IMR-90 (cell line): Measurements from ENCODE around the gene GALNT9. TPM values are rescaled to one million over a fixed set of nuclear protein-coding genes. Genes with fewer than 3 reads are reported as not detected.

Experiments
- ATAC-seq: fragments of 200-7000 bp; cut with Tn5 transposase; 2 replicates; pipeline ENCODE4 v1.9.1; 2020; ENCODE audit warnings: low read depth, mild to moderate bottlenecking, moderate library complexity
- BruUV-seq: library from RNA; stranded (reverse); fragments of 400-500 nt; replicated peaks from 2 replicates; lab custom pipeline; 2021; lab: Mats Ljungman, UMichigan
- CTCF ChIA-PET: fragments of 300-600 bp; formaldehyde crosslinking; extraction: SDS; loops from one replicate; lab custom pipeline; 2021; ENCODE audit warnings: antibody characterized with exemption; lab: Yijun Ruan, JAX
- POLR2A ChIA-PET: fragments of 300-600 bp; sonication (Branson Sonifier 250); formaldehyde crosslinking; loops from one replicate; lab custom pipeline; 2022; ENCODE audit warnings: antibody characterized with exemption; ENCODE audit not compliant: unreplicated experiment; lab: Charles Lee
- DNase-seq: peaks from one replicate; pipeline ENCODE4 v3.0.0; 2013
- H2AFZ ChIP-seq: replicated peaks from 2 replicates; pipeline ENCODE3; 2013; ENCODE audit warnings: low read length, mild to moderate bottlenecking; ENCODE audit not compliant: poor library complexity
- H2AK5ac ChIP-seq: 2 replicates; pipeline ENCODE4 v1.6.1; 2013; ENCODE audit warnings: low read depth, low read length, inconsistent platforms
- H2AK9ac ChIP-seq: replicated peaks from 2 replicates; pipeline ENCODE3; 2013; ENCODE audit warnings: mild to moderate bottlenecking, low read depth, low read length, moderate library complexity; ENCODE audit not compliant: poor library complexity
- H2BK120ac ChIP-seq: 2 replicates; pipeline ENCODE4 v1.6.1; 2013; ENCODE audit warnings: low read depth, low read length, inconsistent platforms
- H2BK15ac ChIP-seq: 3 replicates; pipeline ENCODE4 v1.6.1; 2013; ENCODE audit warnings: low read depth, low read length, inconsistent platforms
- H2BK20ac ChIP-seq: 2 replicates; pipeline ENCODE4 v1.6.1; 2013; ENCODE audit warnings: low read depth, mild to moderate bottlenecking, inconsistent platforms, low read length, moderate library complexity
- H2BK5ac ChIP-seq: 2 replicates; pipeline ENCODE4 v1.6.1; 2013; ENCODE audit warnings: mild to moderate bottlenecking, low read depth, low read length, inconsistent platforms; ENCODE audit not compliant: poor library complexity, severe bottlenecking
- H3K14ac ChIP-seq: replicated peaks from 2 replicates; pipeline ENCODE4 v1.6.1; 2013; ENCODE audit warnings: low read depth, low read length, inconsistent platforms
- H3K18ac ChIP-seq: 2 replicates; pipeline ENCODE4 v1.6.1; 2013; ENCODE audit warnings: low read depth, low read length, control low read depth
- H3K23ac ChIP-seq: 2 replicates; pipeline ENCODE4 v1.6.1; 2013; ENCODE audit warnings: low read depth, low read length, inconsistent platforms
- H3K27ac ChIP-seq: 2 replicates; pipeline ENCODE4 v1.5.1; 2013; ENCODE audit warnings: mild to moderate bottlenecking, control low read depth, low read length; ENCODE audit not compliant: insufficient read depth
- H3K27me3 ChIP-seq: 2 replicates; pipeline ENCODE4 v1.6.1; 2013; ENCODE audit warnings: low read length; ENCODE audit not compliant: control insufficient read depth, insufficient read depth
- H3K36me3 ChIP-seq: 2 replicates; pipeline ENCODE4 v1.6.1; 2013; ENCODE audit warnings: low read length, mixed read lengths; ENCODE audit not compliant: control insufficient read depth, insufficient read depth
- H3K4ac ChIP-seq: 2 replicates; pipeline ENCODE4 v1.6.1; 2013; ENCODE audit warnings: low read depth, low read length, inconsistent platforms
- H3K4me1 ChIP-seq: 2 replicates; pipeline ENCODE4 v1.6.1; 2013; ENCODE audit warnings: low read length, mixed read lengths; ENCODE audit not compliant: control insufficient read depth, insufficient read depth
- H3K4me2 ChIP-seq: 2 replicates; pipeline ENCODE4 v1.6.1; 2013; ENCODE audit warnings: low read depth, mild to moderate bottlenecking, control low read depth, low read length, moderate library complexity
- H3K4me3 ChIP-seq: 2 replicates; pipeline ENCODE4 v1.5.1; 2013; ENCODE audit warnings: low read depth, mild to moderate bottlenecking, control low read depth, low read length, moderate library complexity; ENCODE audit not compliant: insufficient read depth
- H3K56ac ChIP-seq: 2 replicates; pipeline ENCODE4 v1.6.1; 2013; ENCODE audit warnings: low read length, inconsistent platforms; ENCODE audit not compliant: insufficient read depth; ENCODE audit errors: extremely low read depth
- H3K79me1 ChIP-seq, 2 experiments: 2 replicates each; pipeline ENCODE4 v1.6.1; 2013; ENCODE audit warnings: low read length in 2 of 2, inconsistent platforms in 1 of 2, low read depth in 1 of 2
- H3K9ac ChIP-seq: 2 replicates; pipeline ENCODE4 v1.6.1; 2013; ENCODE audit warnings: low read depth, low read length, control low read depth
- H3K9me1 ChIP-seq: 2 replicates; pipeline ENCODE4 v1.6.1; 2013; ENCODE audit warnings: low read length, inconsistent platforms; ENCODE audit not compliant: insufficient read depth
- H3K9me3 ChIP-seq: 2 replicates; pipeline ENCODE4 v1.6.1; 2013; ENCODE audit warnings: low read length; ENCODE audit not compliant: control insufficient read depth, insufficient read depth
- H4K20me1 ChIP-seq: 2 replicates; pipeline ENCODE4 v1.6.1; 2013; ENCODE audit warnings: low read length, inconsistent platforms; ENCODE audit not compliant: insufficient read depth
- H4K5ac ChIP-seq: 2 replicates; pipeline ENCODE4 v1.6.1; 2013; ENCODE audit warnings: mild to moderate bottlenecking, low read depth, low read length, control low read depth
- H4K8ac ChIP-seq, 2 experiments: 2 replicates each; pipeline ENCODE4 v1.6.1; 2013; ENCODE audit warnings: low read depth in 2 of 2, low read length in 2 of 2, control low read depth in 1 of 2, inconsistent platforms in 1 of 2
- H4K91ac ChIP-seq: 2 replicates; pipeline ENCODE4 v1.6.1; 2013; ENCODE audit warnings: low read depth, low read length, inconsistent platforms; ENCODE audit not compliant: insufficient read depth
- BHLHE40 ChIP-seq: fragments of 150-350 bp; IDR thresholded peaks from 2 replicates; pipeline ENCODE4 v1.6.1; 2016; ENCODE audit warnings: mild to moderate bottlenecking, low read depth, low read length
- CEBPB ChIP-seq: IDR thresholded peaks from 2 replicates; pipeline ENCODE4 v1.6.1; 2012; ENCODE audit warnings: low read depth, low read length, improper control_type of control experiment
- CHD1 ChIP-seq: IDR thresholded peaks from 2 replicates; pipeline ENCODE4 v1.6.1; 2012; ENCODE audit warnings: low read depth, low read length, improper control_type of control experiment
- ELK1 ChIP-seq: fragments of 150-350 bp; IDR thresholded peaks from 2 replicates; pipeline ENCODE4 v1.6.1; 2016; ENCODE audit warnings: low read depth, mild to moderate bottlenecking, low read length, moderate library complexity, borderline replicate concordance
- FOS ChIP-seq: fragments of 150-350 bp; IDR thresholded peaks from 2 replicates; pipeline ENCODE4 v1.6.1; 2016; ENCODE audit warnings: low read depth, low read length
- MAFK ChIP-seq: IDR thresholded peaks from 2 replicates; pipeline ENCODE4 v1.6.1; 2012; ENCODE audit warnings: low read depth, low read length, improper control_type of control experiment
- MAZ ChIP-seq: IDR thresholded peaks from 2 replicates; pipeline ENCODE4 v1.6.1; 2012; ENCODE audit warnings: low read depth, mild to moderate bottlenecking, low read length, improper control_type of control experiment, moderate library complexity, borderline replicate concordance
- MXI1 ChIP-seq: IDR thresholded peaks from 2 replicates; pipeline ENCODE4 v1.6.1; 2012; ENCODE audit warnings: low read depth, mild to moderate bottlenecking, low read length, moderate library complexity, borderline replicate concordance
- NFE2L2 ChIP-seq: fragments of 150-350 bp; IDR thresholded peaks from 2 replicates; pipeline ENCODE4 v1.6.1; 2016; ENCODE audit warnings: low read depth, mild to moderate bottlenecking, low read length
- POLR2A ChIP-seq: IDR thresholded peaks from 2 replicates; pipeline ENCODE4 v1.6.1; 2012; ENCODE audit warnings: mild to moderate bottlenecking, low read depth, low read length
- RAD21 ChIP-seq: IDR thresholded peaks from 2 replicates; pipeline ENCODE4 v1.6.1; 2012; ENCODE audit warnings: low read length, improper control_type of control experiment
- RCOR1 ChIP-seq: IDR thresholded peaks from 2 replicates; pipeline ENCODE4 v1.6.1; 2012; ENCODE audit warnings: mild to moderate bottlenecking, low read length, improper control_type of control experiment; ENCODE audit not compliant: insufficient replicate concordance
- RFX5 ChIP-seq: IDR thresholded peaks from 2 replicates; pipeline ENCODE4 v1.8.0; 2012; ENCODE audit warnings: low read depth, mild to moderate bottlenecking, low read length, moderate library complexity
- SMC3 ChIP-seq: fragments of 150-350 bp; IDR thresholded peaks from 2 replicates; pipeline ENCODE4 v1.6.1; 2016; ENCODE audit warnings: low read depth, mild to moderate bottlenecking, antibody characterized with exemption, low read length, moderate library complexity
- WGBS, 2 experiments: methylation state at CpG; one replicate each; pipeline versions ENCODE4 v1.1.5 to v1.1.7; 2013; ENCODE audit warnings: missing lambda C conversion rate in 2 of 2; ENCODE audit not compliant: insufficient read length in 1 of 2; ENCODE audit errors: extremely low coverage in 2 of 2; 5-methylcytosine and 5-hydroxymethylcytosine counted together
- dilution Hi-C: fragments of 300-500 bp; cut with HindIII; formaldehyde crosslinking; loops from one replicate; pipeline ENCODE4 v1.14.3; 2018; ENCODE audit warnings: low sequenced_read_pairs; ENCODE audit not compliant: unreplicated experiment
- in situ Hi-C: fragments of 300-500 bp; cut with MboI; formaldehyde crosslinking; loops from 3 replicates; pipeline ENCODE4 v1.14.3; 2019; ENCODE audit warnings: low sequenced_read_pairs, inconsistent platforms, mixed read lengths
- intact Hi-C: fragments of 100-400 bp; cut with micrococcal nuclease; formaldehyde crosslinking; loops from 2 replicates; pipeline ENCODE4 v1.10.0; 2022
- polyA plus RNA-seq, 3 experiments: library from polyadenylated mRNA; depleted of rRNA; stranded (reverse); fragments of >200 nt; gene quantifications; 2 replicates each; pipeline ENCODE4 v1.2.3, GENCODE V29; 2012; ENCODE audit warnings: low replicate concordance in 1 of 3
- total RNA-seq: library from RNA; depleted of rRNA; stranded (reverse); fragments of >200 nt; gene quantifications from 2 replicates; pipeline ENCODE4 v1.2.3, GENCODE V29; 2012
- TF ChIP-seq, protein P1 (sequence below): conservative IDR thresholded peaks from 2 replicates; pipeline ENCODE4 v1.5.1; 2012; ENCODE audit warnings: mild to moderate bottlenecking, low read depth, low read length, improper control_type of control experiment
- TF ChIP-seq, protein P2 (sequence below): fragments of 150-350 bp; IDR thresholded peaks from 2 replicates; pipeline ENCODE4 v1.6.1; 2017; ENCODE audit warnings: mild to moderate bottlenecking, antibody characterized with exemption, low read length, low read depth

Gene GALNT9
- total and polyA plus RNA-seq, 2 of the 4 experiments (the other 2 are of a cell fraction) = under 0.01 to 0.12 TPM

- no peak overlapping the region for H4K91ac ChIP-seq
- no peak overlapping the region for H2BK20ac ChIP-seq
- H3K9ac ChIP-seq = no peak overlapping the region
- H3K4ac ChIP-seq = no peak overlapping the region
- H2AK9ac ChIP-seq = peak overlapping the region; percentile 16
- H2BK120ac ChIP-seq = no peak overlapping the region
- DNase-seq = no peak
- no peak overlapping the region for H2AFZ ChIP-seq
- H3K56ac ChIP-seq = no peak overlapping the region
- ChIA-PET POLR2A (no interaction called here), CTCF (no interaction called here)
- no peak overlapping the region for H2BK15ac ChIP-seq
- H3K27me3 ChIP-seq = peaks cover 5% of the 10 kb centered on the region; the same call in 1 of the 2 replicates
- intact Hi-C loops (no loop called here), in situ Hi-C loops (no loop called here), dilution Hi-C loops (no loop called here)
- H4K20me1 ChIP-seq = no peaks in the 10 kb centered on the region
- H3K4me1 ChIP-seq = no peaks in the 10 kb centered on the region
- H3K4me2 ChIP-seq = no peak overlapping the region
- no peaks in the 10 kb centered on the region for H3K9me1 ChIP-seq
- no peak overlapping the region for H3K23ac ChIP-seq
- no peak overlapping the region for H2AK5ac ChIP-seq
- ATAC-seq = no peak
- TF ChIP-seq FOS (no peak), MXI1 (no peak), BHLHE40 (no peak), MAZ (no peak), RAD21 (no peak), CEBPB (no peak), SMC3 (no peak), ELK1 (no peak), RCOR1 (no peak), CHD1 (no peak), RFX5 (no peak), POLR2A (no peak), NFE2L2 (no peak), MAFK (no peak)
- TF ChIP-seq, protein P1, sequence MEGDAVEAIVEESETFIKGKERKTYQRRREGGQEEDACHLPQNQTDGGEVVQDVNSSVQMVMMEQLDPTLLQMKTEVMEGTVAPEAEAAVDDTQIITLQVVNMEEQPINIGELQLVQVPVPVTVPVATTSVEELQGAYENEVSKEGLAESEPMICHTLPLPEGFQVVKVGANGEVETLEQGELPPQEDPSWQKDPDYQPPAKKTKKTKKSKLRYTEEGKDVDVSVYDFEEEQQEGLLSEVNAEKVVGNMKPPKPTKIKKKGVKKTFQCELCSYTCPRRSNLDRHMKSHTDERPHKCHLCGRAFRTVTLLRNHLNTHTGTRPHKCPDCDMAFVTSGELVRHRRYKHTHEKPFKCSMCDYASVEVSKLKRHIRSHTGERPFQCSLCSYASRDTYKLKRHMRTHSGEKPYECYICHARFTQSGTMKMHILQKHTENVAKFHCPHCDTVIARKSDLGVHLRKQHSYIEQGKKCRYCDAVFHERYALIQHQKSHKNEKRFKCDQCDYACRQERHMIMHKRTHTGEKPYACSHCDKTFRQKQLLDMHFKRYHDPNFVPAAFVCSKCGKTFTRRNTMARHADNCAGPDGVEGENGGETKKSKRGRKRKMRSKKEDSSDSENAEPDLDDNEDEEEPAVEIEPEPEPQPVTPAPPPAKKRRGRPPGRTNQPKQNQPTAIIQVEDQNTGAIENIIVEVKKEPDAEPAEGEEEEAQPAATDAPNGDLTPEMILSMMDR = no peak
- TF ChIP-seq, protein P2, sequence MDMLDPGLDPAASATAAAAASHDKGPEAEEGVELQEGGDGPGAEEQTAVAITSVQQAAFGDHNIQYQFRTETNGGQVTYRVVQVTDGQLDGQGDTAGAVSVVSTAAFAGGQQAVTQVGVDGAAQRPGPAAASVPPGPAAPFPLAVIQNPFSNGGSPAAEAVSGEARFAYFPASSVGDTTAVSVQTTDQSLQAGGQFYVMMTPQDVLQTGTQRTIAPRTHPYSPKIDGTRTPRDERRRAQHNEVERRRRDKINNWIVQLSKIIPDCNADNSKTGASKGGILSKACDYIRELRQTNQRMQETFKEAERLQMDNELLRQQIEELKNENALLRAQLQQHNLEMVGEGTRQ = no peak
- H3K27ac ChIP-seq = no peak overlapping the region
- no peaks in the 10 kb centered on the region for H3K79me1 ChIP-seq
- H3K4me3 ChIP-seq = no peak overlapping the region
- H4K5ac ChIP-seq = no peak overlapping the region
- no peaks in the 10 kb centered on the region for H3K36me3 ChIP-seq
- H3K14ac ChIP-seq = no peak overlapping the region
- H3K18ac ChIP-seq = no peak overlapping the region
- no peak overlapping the region for H2BK5ac ChIP-seq
- no TSS peak for BruUV-seq
- no peak overlapping the region for H4K8ac ChIP-seq
- H3K9me3 ChIP-seq = peaks cover 9% of the 10 kb centered on the region
- 52% methylated on average over 8 of the region's 17 CpGs; no CpG with 5 or more reads in 1 of the 2 experiments for WGBS, 2 experiments
Observed at GRCh38 chr12:132345126-132345525, 15.7 kb upstream of the GALNT9 start.
